GM04503 (cell line): ENCODE measurements around the gene OSBPL2.

Source experiments
- DNase-seq: peaks from one replicate; pipeline ENCODE4 v3.0.0-alpha.2; 2012; ENCODE audit warnings: low read depth

OSBPL2 gene

GRCh38 chr20:62285722-62286121 lies 47.4 kb downstream of the OSBPL2 start:
- DNase-seq: no peak

DNA sequence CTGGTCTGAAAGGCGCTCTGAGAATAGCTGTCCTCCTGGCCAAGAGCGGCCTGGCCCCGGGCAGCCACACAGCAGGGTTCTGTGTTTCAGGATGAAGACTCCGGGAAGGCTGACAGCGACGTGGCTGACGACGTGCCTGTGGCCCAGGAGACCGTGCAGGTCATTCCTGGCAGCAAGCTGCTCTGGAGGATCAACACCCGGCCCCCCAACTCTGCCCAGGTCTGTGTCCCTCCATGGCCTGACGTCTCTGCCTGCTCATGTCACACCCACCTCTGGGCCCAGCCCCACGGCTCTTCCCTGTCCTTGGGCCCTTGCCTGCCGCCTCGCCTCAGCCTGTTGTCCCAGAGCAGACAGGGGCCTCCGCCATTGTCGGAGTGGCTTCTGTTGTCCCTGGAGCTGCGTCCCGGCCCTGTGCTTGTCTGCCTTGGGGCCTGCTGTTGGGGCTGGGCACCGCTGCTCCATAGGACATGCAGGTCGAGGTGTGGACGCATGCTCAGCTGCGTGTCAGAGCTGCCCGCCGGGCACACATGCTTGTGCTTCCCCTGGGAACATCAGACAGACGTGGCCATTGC lies 48.3 kb downstream of the OSBPL2 start:
- no peak for DNase-seq

DNA sequence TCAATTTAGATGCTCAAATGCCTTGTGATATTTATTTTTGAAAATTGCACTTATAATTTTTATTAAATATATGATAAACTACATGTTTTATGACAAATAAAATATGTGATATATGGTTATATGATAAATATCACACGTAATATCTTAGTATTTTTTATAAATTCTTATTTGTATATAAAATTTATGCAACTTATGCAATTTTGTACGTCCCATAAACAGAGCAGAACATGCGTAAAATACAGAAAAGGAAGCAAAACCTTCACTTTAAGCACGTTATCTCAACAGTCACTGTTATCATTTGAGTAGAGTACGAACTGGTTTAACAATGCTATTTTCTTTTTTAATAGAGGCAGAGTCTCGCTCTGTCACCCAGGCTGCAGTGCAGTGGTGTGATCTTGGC lies 48.8 kb downstream of the OSBPL2 start:
- DNase-seq: no peak

GRCh38 chr20:62287759-62288534 lies 49.6 kb downstream of the OSBPL2 start:
- DNase-seq: no peak

GRCh38 chr20:62288535-62289105 lies 50.3 kb downstream of the OSBPL2 start:
- no peak for DNase-seq

- DNase-seq: no peak
These were observed 50.8 kb downstream of the OSBPL2 start for GRCh38 chr20:62289131-62289530.

DNA sequence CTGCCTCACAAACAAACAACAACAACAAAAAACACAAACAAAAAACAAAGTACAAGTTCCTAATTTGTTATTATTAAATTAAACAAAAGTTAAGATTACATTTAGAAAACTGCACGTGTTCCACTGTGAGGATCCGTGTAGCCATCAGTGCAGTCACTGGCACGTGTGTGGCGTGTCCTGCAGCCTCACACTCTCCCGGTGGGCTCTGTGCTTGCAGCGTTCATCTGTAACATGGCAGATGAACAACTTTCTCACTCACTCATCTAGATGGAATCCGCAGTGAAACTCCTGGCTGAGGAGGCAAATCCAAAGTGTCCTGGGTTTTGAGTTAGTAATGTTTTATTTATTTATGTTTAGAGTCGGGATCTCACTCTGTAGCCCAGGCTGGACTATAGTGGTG lies 51.6 kb downstream of the OSBPL2 start:
- no peak for DNase-seq

- DNase-seq: no peak
These were observed 53.1 kb downstream of the OSBPL2 start for GRCh38 chr20:62291251-62292066.

DNA sequence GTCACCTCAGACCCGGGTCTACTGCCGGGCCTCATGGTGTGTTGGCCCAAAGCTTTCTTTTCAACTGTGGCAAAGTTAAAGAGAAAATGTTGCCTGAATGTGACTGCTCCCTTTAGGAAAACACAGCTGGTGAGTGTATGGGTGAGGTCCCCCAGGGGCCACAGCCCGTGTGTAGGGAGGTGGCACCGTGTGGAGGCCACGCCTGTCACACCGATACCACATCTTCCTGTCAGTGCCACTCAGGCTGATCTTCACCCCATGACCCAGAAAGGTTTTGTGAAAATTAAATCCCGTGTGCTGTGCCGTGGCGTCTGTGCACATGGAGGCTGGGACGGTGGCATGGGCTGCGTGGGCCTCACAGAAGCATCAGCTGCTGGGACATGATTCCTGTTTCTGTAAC lies 53.8 kb downstream of the OSBPL2 start:
- DNase-seq: no peak

DNA sequence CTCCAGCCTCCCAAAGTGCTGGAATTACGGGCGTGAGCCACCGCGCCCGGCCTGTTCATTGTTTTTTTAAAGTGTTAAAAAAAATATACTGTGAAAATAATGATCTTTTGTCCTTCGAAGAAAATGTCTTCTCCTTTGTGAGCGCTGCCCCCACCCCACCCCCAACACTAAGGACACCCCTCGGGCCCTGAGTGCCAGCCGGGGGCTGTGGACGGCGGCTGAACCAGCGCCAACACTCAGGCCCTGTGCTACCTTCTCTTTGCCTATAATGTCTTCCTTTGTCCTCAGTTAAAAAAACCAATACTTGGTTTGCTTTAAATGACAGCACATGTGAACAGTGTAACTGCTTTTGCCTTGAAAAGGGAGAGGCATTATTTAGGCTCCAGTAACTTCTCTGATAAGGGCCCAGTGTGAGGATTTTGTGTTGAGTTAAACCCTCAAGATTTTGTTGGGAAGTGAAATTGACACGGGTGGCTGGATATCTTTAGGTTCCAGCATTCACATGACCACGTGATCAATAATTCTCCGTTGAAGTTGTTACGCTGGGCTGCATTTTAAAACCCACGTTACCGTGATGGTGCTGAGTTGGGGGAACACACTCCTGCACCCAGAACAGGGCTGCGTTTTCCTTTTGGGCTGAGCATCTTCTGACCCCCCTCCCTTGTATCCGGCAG lies 54.9 kb downstream of the OSBPL2 start:
- DNase-seq: no peak

DNA sequence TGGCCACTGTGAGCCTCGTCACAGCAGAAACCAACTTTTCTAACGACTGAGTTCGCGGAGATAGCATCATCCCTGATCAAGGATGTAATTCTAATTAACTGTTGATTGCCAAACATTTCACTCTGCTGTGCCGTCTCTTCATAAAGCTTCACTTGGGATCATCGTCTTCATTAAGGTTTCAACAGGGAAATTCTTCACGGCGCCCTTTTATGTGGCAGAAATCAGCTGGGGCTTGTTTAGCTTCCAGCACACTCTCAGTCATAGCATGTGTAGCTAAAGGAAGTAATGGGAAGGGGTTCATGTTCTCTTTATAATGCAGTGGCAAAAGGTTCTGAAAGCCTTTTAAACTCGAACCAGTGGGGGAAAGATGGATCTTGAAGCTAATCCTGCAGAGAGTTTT lies 55.6 kb downstream of the OSBPL2 start:
- no peak for DNase-seq

- DNase-seq: no peak
These were observed 56.2 kb downstream of the OSBPL2 start for GRCh38 chr20:62294516-62294915.

- no peak for DNase-seq
These were observed 58.6 kb downstream of the OSBPL2 start for GRCh38 chr20:62296724-62297448.

DNA sequence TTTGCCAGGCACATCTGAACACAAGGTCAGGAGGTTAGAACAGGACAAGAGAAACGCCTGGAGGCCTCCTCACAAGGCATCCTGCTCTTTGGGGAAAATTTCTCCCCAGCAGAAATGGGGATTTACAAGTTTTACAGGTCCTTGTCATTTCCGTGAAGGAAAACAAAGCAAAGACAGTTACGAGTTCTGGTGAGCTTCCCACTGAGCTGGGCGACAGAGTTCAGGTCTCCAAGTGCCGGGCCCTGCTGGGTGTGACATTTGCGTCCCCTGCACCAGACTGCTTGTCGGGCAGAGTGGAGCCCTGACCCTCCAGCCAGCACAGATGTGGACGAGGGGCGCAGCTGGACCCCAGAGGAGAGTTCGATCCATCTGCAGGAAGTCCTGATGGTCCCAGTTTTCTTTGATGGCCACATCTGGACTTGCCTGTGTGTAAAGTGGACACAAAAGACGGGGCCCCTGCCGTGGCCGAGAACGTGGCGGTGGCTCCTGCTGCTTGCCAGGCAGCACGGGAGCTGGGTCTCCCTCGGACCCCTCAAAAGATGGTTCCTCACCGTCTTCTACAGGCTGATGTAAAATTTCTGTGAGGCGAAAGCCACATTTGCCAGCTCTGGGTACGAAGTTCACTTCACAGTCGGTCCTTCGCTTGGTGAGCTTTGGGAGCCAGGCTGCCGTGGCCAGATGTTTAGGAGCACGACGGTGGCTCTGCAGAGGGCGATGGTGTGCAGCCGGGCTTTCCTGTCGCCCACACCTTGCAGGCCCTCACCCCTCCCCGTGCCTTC lies 59.3 kb downstream of the OSBPL2 start:
- DNase-seq: no peak

- DNase-seq: no peak
These were observed 60.4 kb downstream of the OSBPL2 start for GRCh38 chr20:62298577-62299249.

- no peak for DNase-seq
These were observed 61.4 kb downstream of the OSBPL2 start for GRCh38 chr20:62299666-62300236.

- DNase-seq: no peak
These were observed 62.0 kb downstream of the OSBPL2 start for GRCh38 chr20:62300319-62300718.

DNA sequence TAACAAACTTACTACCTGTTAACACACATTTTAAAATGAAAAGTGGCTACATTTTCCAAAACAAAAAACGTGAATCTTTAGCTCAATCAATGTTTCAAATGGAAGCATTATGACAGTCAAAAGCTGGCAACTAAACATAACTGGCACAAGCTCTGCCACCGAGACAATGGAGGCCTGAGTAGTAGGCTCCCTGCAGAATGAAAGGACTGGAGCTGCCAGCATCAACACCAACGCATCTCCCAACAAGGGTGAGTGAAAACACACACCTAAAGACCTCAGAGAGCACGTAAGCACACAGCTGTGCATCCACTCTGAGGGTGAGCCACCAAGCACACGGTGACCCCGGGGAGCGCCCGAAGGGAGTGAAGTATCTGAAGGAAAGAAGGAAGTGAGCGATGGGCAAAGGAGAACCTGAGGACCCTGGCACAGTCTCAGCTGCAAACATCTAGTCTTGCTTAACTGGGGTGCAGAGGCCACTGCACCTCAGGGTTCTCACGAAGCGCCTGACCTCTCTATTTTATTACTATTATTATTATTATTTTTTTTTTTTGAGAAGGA lies 62.9 kb downstream of the OSBPL2 start:
- DNase-seq: no peak

- DNase-seq: peak; percentile 60
These were observed 63.5 kb downstream of the OSBPL2 start for GRCh38 chr20:62301773-62302340.
